ENCODE measurements around the gene EIF4E3. TPM values are rescaled to one million over a fixed set of nuclear protein-coding genes. Genes with fewer than 3 reads are reported as not detected.
A peak's percentile ranks its signal among the peaks of the same experiment; 100 is the strongest.

EIF4E3 gene
- total RNA-seq, result 10 to 100 TPM; 23.2 to 34.8 TPM
- polyA plus RNA-seq (ENCODE audit: insufficient read length in 6 of 6), result 10 to 100 TPM; 10.4 to 14.5 (median 12.6) TPM
- long read RNA-seq, donor 1, full-length matches to known transcripts, result 4 of 4 reads
- long read RNA-seq, donor 1, partial matches to known transcripts, result 0 of 4 reads
- long read RNA-seq, donor 1, other reads (novel, unspliced or antisense), result 0 of 4 reads
- long read RNA-seq, donor 2, full-length matches to known transcripts, result 3 of 3 reads
- long read RNA-seq, donor 2, partial matches to known transcripts, result 0 of 3 reads
- long read RNA-seq, donor 2, other reads (novel, unspliced or antisense), result 0 of 3 reads
- long read RNA-seq, donor 3, full-length matches to known transcripts, result 3 of 3 reads
- long read RNA-seq, donor 3, partial matches to known transcripts, result 0 of 3 reads
- long read RNA-seq, donor 3, other reads (novel, unspliced or antisense), result 0 of 3 reads
- long read RNA-seq, donor 4, partial matches to known transcripts, result 0 of 2 reads
- long read RNA-seq, donor 4, other reads (novel, unspliced or antisense), result 2 of 2 reads
- long read RNA-seq, donor 5, full-length matches to known transcripts, result 4 of 4 reads
- long read RNA-seq, donor 5, partial matches to known transcripts, result 0 of 4 reads
- long read RNA-seq, donor 5, other reads (novel, unspliced or antisense), result 0 of 4 reads
- long read RNA-seq, donor 6, full-length matches to known transcripts, result 3 of 3 reads
- long read RNA-seq, donor 6, partial matches to known transcripts, result 0 of 3 reads
- long read RNA-seq, donor 6, other reads (novel, unspliced or antisense), result 0 of 3 reads
- long read RNA-seq, donor 7, result 0 reads
- long read RNA-seq, donor 8, full-length matches to known transcripts, result 3 of 3 reads
- long read RNA-seq, donor 8, partial matches to known transcripts, result 0 of 3 reads
- long read RNA-seq, donor 8, other reads (novel, unspliced or antisense), result 0 of 3 reads
- long read RNA-seq, donor 9, result 0 reads
- long read RNA-seq, donor 10, result 0 reads
- long read RNA-seq, donor 11, full-length matches to known transcripts, result 2 of 2 reads
- long read RNA-seq, donor 11, partial matches to known transcripts, result 0 of 2 reads
- long read RNA-seq, donor 11, other reads (novel, unspliced or antisense), result 0 of 2 reads
- long read RNA-seq, donor 12, full-length matches to known transcripts, result 7 of 7 reads
- long read RNA-seq, donor 12, partial matches to known transcripts, result 0 of 7 reads
- long read RNA-seq, donor 12, other reads (novel, unspliced or antisense), result 0 of 7 reads

- H3K27me3 ChIP-seq, result no peaks in the 10 kb centered on the region
- DNase-seq, result peak in 2 of 4 donors; percentile 43 to 89
- intact Hi-C loops (cut with DNase I), result loop anchor here in 1 of 2 donors (10.0 kb wide), 1 partner anchor 139 kb away; no protein-coding TSS in a partner anchor
- no peaks in the 10 kb centered on the region for H3K36me3 ChIP-seq
- H3K4me3 ChIP-seq, result peak within 1 kb of the TSS; percentile 72 to 82
- ATAC-seq, result peak; percentile 55
- H3K4me1 ChIP-seq, result peaks cover 0 to 60% of the 10 kb centered on the region in 2 donors
- TF ChIP-seq CTCF (IDR thresholded peaks at IDR 0.05), result no peak
- H3K9me3 ChIP-seq, result no peaks in the 10 kb centered on the region
- peak within 1 kb of the TSS; percentile 39 to 90 for H3K27ac ChIP-seq
Measured at GRCh38 chr3:71725271-71725991, at the start of gene EIF4E3. EIF4E3 (minus strand) TSS chr3:71725402; CDS start chr3:71725367, 35 bp downstream.

GRCh38 chr3:71771884-71772283 lies 46.7 kb upstream of the EIF4E3 start:
- no peak for TF ChIP-seq CTCF (IDR thresholded peaks at IDR 0.05)
- H3K4me3 ChIP-seq, result no peak overlapping the region
- ATAC-seq (no peak), DNase-seq (no peak)
- peaks cover 0 to 7% of the 10 kb centered on the region in 2 donors for H3K4me1 ChIP-seq
- H3K27me3 ChIP-seq, result peaks cover under 1 to 25% of the 10 kb centered on the region in 2 donors
- H3K36me3 ChIP-seq, result no peaks in the 10 kb centered on the region
- intact Hi-C loops (cut with DNase I), result no loop called here
- no peaks in the 10 kb centered on the region for H3K9me3 ChIP-seq
- no peak overlapping the region for H3K27ac ChIP-seq

GRCh38 chr3:71771126-71771525 lies 45.9 kb upstream of the EIF4E3 start:
- Histone ChIP-seq H3K9me3 (no peaks in the 10 kb centered on the region), H3K36me3 (no peaks in the 10 kb centered on the region), H3K27ac (no peak overlapping the region), H3K27me3 (peaks cover 0 to 18% of the 10 kb centered on the region in 2 donors), H3K4me1 (peaks cover 0 to 7% of the 10 kb centered on the region in 2 donors), H3K4me3 (no peak overlapping the region)
- DNase-seq (no peak), ATAC-seq (no peak)
- TF ChIP-seq CTCF (IDR thresholded peaks at IDR 0.05), result no peak
- intact Hi-C loops (cut with DNase I), result no loop called here

GRCh38 chr3:71763426-71763825 lies 38.2 kb upstream of the EIF4E3 start:
- TF ChIP-seq CTCF (IDR thresholded peaks at IDR 0.05), result no peak
- ATAC-seq, result no peak
- Histone ChIP-seq H3K36me3 (no peaks in the 10 kb centered on the region), H3K27me3 (peaks cover 4 to 17% of the 10 kb centered on the region in 2 donors), H3K4me1 (no peaks in the 10 kb centered on the region), H3K9me3 (no peaks in the 10 kb centered on the region), H3K4me3 (no peak overlapping the region), H3K27ac (no peak overlapping the region)
- DNase-seq, result no peak
- intact Hi-C loops (cut with DNase I), result no loop called here
